HG02763 (cell line): ENCODE data around the gene TMEM82.

Experiments used
- ATAC-seq: cut with Tn5 transposase; IDR thresholded peaks from one replicate; pipeline ENCODE4 v1.9.1; 2021; ENCODE audit warnings: mild to moderate bottlenecking, moderate library complexity; ENCODE audit not compliant: unreplicated experiment

Gene TMEM82

GRCh38 chr1:15719381-15720120, 22.7 kb upstream of the TMEM82 start:
- no peak for ATAC-seq

DNA sequence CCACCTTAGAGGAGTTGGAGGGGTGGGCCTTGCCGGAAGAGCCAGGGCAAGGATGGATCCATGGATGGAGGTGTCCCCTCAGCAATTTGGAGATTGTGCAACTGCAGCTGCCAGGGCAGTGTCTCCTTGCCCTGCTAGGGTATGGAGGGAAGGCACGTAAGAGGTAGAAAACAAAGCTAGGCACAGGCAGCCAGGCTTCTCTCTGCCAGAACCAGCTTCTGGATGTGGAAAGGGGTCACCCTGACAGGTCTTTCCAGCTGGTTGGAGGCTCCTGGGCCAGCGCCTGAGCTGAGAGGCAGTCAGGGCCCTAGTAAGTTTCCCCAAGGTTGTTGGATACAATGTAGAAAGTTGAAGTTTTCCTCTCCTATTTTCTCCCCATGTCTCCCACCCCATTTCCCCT, 21.4 kb upstream of the TMEM82 start:
- no peak for ATAC-seq

DNA sequence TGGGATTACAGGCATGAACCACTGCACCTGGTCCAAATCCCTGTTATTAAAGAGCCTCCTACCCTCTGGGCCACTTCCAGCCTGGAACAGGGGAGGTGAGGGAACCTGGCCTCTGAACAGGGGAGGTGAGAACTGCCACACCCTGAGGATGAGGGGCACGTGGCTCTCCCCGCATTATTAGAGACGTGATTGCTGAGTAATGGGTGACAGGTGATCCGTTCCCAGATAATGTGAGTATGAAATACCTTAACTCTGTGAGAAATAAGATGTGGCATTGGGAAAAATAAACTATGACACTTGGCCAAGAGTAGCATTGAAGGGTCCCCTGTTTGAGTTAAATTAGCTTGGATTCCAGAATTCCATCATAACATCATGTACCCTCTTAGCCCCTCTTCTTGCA, 19.9 kb upstream of the TMEM82 start:
- no peak for ATAC-seq

DNA sequence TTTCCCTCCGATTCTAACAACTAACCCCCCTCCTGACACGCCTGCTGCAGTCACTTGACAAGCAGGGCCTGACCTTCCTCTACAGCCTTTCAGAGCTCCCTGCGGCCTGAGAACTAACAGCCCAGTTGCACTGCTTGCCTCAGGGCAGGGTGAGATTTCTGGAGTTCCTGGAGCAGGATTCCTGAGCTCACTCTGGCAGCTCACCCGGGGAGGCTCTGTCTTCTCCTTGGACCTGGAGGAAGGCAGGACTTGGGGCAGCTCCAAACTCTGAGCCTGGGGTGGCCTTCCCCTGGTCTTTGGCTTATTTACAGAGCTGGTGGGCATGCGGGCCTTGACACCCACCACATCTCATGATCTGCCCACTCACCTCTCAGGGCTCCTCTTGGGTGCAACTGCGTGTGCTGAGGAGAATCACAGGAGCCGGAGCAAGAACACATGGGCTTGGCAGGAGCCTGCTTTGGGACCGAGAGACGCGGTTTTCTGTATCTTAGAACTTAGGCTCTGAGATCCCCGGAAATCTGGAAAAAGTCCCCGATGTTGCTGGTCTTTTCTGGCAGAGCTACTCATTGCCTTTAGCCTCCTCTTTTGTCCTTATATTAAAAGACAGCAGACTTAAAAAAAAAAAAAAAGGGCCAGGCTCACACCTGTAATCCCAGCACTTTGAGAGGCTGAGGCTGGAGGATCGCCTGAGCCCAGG, 19.3 kb upstream of the TMEM82 start:
- no peak for ATAC-seq

DNA sequence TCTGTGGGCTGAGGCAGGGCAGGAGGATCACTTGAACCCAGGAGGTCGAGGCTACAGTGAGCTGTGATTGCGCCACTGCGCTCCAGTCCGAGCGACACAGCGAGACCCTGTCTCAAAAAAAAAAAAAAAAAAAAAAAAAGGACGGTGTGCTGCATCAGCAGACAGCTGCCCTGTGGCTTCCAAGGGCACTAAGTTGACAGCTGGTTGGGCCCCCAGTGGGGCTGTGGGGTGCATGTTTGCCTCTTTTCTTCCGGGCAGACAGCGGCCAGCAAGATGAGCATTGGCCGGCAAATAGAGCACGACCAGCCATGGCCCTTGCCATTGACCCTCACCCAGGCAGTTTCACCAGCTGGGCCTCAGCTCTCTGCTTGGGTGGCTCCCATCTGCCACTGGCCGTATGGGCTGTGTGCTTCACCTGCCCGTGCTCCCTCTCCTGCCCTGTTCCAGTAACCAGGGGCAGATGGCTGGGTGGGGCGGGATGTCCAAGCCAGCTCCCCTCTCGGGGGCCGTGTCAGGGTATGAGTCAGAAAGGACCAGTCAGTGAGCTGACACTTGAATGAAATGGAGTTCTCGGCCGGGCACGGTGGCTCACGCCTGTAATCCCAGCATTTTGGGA, 18.6 kb upstream of the TMEM82 start:
- ATAC-seq, result no peak

DNA sequence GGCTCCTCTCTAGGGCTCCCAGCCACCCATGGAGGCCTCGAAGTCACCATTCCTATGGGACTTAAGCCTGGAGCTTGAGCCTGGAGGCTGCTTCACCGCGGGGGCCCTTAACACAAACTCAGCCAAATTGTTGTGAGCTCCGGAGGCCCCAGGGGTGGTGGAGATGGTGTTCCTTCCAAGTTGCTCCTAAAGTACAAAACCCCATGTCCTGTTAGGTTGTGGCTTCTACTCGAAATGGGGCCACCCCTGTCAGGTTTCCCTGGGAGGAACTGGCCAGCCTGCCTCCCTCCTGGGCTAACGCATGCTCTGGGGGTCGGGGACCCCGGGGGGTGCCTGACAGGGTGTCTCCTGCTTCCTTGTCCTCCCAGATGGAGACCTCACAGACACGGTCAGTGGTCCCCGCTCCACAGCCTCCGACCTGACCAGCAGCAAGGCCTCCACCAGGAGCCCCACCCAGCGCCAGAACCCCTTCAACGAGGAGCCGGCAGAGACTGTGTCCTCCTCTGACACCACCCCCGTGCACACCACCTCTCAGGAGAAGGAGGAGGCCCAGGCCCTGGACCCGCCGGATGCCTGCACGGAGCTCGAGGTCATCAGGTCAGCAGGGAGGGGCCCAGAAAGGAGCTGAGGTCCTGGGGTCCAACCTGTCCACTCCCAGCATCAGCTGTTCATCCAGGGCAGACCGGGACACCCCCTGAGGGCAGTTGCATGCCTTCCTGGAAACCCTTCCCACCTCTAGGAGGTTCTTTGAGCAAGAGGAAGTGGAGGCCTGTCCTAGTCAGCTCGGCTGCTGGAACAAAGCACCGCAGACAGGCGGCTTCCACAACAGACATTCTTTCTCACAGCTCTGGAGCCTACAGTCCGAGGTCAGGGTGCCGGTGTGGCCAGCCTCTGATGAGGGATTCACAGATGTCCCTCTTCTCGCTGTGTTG, 17.1 kb upstream of the TMEM82 start:
- ATAC-seq, result no peak

- no peak for ATAC-seq
Observed at GRCh38 chr1:15726508-15726907, 15.8 kb upstream of the TMEM82 start.

DNA sequence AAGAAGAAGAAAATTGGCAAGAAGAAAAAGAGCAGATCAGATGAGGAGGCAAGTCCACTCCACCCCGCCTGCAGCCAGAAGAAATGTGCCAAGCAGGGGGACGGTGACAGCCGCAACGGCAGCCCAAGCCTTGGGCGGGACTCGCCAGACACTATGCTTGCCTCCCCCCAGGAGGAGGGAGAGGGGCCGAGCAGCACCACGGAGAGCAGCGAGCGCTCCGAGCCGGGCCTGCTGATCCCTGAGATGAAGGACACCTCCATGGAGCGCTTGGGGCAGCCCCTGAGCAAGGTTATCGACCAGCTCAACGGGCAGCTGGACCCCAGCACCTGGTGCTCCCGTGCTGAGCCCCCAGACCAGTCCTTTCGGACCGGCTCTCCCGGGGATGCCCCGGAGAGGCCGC, 15.3 kb upstream of the TMEM82 start:
- no peak for ATAC-seq

GRCh38 chr1:15727424-15727823, 14.9 kb upstream of the TMEM82 start:
- no peak for ATAC-seq

GRCh38 chr1:15727866-15728534, 14.3 kb upstream of the TMEM82 start:
- no peak for ATAC-seq

GRCh38 chr1:15728937-15729657, 13.2 kb upstream of the TMEM82 start:
- no peak for ATAC-seq

GRCh38 chr1:15730423-15730822, 11.9 kb upstream of the TMEM82 start:
- no peak for ATAC-seq

DNA sequence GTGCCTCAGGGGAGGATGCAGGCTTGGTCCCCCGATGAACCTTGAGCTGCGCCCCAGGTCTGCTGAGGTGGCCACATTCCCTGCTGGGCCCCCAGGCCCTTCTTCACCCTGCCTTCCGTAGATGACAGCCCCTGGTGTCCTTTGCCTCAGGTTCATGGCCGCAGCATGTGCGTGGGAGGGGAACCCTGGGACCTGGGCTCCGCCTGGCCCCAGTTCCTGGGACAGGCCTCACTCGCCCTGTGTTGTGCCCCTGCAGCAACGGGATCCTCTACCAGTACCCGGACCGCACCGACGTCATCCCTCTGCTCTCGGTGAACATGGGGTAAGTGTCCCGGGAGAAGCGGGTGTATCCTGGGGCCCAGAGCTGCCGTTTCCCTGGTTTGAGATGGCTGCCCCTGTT, 11.4 kb upstream of the TMEM82 start:
- ATAC-seq, result no peak

GRCh38 chr1:15731735-15732685, 10.3 kb upstream of the TMEM82 start:
- ATAC-seq, result no peak

DNA sequence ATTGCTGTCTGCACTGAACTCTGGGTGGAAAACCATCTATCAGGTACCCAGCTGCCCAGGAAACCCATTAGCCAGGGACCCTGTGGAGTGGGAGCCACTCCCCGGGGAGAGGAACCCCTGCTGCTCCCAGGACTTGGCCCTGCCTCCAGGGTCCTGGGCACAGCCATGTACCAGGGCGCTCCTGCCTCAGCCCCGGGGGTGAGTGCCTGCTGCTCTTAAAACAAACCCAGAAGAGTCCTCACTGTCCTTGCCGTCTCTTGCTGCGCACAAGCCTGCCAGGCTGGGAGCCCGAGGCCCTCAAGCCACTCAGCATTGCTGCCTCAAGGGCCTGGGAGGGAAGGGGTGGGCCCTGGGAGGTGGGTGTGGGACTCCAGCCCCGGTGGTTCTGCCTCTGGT, 9.6 kb upstream of the TMEM82 start:
- no peak for ATAC-seq

GRCh38 chr1:15733218-15733725, 9.0 kb upstream of the TMEM82 start:
- no peak for ATAC-seq

DNA sequence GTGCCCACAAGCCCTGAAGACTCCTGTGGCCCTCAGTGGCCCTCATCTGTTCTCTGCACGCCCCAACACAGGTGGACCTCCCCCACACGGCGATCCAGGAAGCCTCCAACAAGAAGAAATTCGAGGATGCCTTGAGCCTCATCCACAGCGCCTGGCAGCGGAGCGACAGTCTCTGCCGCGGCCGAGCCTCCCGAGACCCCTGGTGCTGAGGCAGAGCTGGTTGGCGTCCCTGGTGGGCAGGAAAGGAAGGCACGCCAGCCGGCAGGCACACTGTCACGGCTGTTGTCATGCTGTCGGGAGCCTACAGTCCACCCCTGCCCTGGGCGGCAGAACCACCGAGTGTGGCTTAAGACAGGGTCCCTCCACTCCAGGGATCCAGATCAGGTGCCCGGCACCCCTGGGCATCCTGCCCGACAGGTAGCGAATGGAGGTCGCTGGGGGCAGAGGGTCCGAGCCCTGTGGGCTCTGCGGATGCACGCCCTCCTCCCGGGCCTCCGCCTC, 8.5 kb upstream of the TMEM82 start:
- ATAC-seq, result no peak

GRCh38 chr1:15734296-15734695, 8.0 kb upstream of the TMEM82 start:
- ATAC-seq, result no peak
